NCI-H1092 (cell line): ENCODE results near the gene ANKS4B.
"Not testable (repeated sequence)": the region's sequence is repeated elsewhere in the genome, so short reads cannot be mapped to it uniquely, and the experiment has no call there.

ENCODE experiments used
- DNase-seq: peaks from one replicate; lab custom pipeline; 2025; lab: John Stamatoyannopoulos, UW

Gene ANKS4B

DNA sequence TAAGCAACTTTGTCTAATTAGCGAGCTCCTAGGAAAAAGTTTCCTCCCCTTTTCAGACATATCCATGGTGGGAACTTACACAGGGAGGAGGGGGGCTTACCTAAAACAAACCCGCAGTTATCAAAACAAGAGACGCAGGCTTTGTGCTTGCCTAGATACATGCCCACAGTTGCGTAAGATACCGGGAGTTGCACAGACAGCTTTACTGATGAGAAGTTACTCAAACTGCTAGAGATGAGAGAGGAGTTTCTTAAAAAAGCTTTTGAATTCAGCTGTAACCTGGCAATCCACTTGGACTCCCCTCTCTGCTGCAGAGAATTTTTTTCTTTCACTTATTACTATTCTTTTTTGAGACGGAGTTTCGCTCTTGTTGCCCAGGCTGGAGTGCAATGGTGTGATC lies 15.3 kb upstream of the ANKS4B start:
- DNase-seq = no peak

DNA sequence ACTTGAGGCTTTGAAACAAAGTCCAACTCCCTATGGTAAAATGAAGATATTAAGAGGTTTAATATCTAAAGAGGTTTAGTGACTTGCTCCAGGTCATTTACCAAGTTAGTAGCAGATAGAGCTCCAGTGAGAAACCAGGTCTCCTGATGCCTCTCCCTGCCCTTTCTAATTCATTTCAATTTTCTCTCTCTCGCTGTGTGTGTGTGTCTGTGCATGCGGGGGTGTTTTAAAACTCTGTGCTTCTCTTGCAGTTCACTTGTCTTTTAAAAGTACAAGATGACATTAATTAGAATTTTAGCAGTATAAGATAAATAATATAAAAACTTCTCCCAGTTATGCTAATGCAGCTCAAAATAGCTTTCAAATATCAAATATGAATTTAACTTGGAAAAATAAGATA lies 13.9 kb upstream of the ANKS4B start:
- no peak for DNase-seq

DNA sequence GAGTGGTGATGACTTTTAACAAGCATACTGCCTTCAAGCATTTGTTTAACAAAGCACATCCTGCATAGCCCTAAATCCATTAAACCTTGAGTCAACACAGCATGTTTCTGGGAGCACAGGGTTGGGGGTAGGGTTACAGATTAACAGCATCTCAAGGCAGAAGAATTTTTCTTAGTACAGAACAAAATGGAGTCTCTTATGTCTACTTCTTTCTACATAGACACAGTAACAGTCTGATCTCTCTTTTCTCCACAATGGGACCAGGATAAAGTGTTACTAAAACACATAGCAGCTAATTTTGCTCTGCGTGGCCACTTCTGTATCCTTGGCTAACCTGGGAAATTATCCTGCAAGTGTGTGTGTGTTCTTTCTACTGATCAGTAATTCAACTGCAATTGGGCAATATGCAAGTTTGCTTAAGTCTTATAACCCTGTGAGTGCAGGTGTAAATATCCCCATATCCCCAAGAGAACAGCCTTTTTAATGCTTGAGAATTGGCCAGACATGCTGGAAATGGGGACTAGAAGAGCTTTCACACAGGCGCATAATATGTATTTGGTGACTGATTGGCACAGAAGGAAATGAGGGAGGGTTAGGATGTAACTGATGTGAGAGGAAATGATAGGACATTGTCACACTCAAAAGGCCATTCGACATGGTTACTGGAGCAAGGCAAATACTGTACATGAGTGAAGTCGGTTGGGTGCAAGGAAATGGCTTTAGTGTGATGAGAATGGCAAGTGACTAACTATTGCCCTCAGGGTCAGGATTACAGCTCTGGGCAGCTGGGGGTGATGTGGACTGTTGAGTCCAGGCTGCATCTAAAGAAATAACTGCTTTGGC lies 10.8 kb upstream of the ANKS4B start:
- no peak for DNase-seq

DNA sequence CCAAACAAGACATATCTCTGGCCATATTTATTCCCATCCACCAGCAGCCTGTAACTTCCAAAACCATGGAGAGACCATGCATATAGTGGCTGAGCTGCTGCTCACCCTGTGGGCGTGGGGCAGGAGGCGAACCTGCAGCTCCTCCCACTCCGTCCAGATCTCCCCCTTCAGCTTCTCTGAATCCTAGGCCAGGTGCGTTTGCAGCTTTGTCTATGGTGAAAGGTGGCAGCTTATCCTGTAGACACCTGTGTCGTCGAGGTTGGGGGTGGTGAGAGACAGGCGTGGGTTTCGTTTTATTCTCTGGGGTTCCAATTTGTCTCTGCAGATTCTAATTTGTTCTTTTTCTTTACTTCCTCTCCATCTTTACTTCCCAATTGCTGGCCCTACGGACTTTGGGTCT lies 9.7 kb upstream of the ANKS4B start:
- DNase-seq = no peak

DNA sequence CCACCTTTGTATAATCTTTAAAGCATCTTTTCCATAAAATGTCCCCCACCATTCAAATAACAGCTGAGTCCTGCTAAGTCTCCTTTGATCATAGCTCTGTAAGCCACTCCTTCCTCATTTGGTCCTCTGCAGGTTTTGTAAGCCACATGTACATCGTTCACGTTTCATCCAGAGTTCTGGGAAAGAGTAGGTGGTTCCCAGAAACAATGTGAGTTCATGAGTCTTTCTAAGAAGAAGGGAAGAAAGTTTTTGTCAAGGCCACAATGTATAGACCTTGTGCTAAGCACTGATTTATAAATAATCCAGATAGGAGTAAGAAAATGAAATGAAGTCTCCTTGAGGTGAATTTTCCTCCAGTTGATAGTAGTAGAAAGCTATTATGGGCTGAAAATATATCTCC lies 8.7 kb upstream of the ANKS4B start:
- no peak for DNase-seq

DNA sequence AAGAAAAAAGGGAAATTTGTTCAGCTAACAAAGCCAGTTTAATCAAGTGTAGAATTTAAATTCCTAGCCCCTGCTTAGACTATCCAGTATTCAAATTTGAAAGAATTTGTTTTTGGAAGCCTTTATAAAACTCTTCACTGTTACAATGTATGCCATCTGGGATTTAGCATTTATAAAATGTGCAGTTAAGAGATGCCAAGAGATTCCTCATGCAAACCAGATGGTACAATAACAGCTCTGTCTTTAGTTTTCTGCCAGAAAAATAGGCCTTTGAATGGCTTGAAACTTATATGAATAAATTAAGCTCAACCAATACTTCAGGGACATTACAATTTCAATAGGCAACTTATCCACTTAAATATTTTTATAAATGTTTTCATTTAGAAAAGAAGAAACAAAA lies 6.8 kb upstream of the ANKS4B start:
- DNase-seq = no peak

DNA sequence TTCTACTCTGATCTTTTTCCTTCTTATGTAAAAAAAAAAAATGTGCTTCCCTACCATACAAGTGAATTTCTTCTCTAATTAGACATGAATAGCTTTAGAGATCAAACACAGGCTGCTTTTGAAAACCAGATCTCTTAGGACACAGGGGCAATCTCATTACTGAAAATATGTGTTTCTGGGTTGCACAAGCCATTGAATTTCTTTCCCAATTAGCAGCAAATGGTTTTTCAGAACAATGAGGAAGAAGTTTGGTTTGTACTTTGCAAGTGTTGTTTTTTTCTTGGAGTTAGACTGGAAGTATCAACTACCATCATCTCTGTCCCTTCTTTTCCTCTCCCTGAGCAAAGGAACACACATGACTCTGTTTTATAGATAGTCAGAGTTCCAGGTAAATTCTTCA lies 5.6 kb upstream of the ANKS4B start:
- no peak for DNase-seq

DNA sequence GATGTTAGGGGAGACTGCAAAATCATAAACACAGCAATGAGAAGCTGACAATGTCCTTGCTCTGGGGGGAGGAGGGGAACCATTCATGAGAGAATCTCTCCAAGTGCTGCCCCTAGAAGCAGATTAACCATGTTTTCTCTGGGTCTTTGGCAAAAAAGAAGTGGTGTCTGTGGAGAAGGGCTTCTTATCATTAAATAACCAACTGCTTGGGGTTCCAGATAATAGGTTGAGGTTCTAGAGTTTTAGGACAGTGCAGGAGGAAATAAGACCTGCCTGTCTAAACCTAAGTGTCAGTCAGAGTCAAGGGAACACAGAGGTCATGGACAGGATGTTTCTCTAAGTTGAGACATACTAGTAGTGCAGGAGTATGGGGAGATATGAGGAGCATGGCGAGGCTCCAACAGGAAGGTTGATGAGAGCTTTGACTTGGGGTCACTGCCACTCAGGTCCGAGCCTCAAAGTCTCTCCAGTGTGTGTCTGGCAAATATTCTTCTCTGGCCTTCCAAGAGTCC lies 5.1 kb upstream of the ANKS4B start:
- DNase-seq = no peak

DNA sequence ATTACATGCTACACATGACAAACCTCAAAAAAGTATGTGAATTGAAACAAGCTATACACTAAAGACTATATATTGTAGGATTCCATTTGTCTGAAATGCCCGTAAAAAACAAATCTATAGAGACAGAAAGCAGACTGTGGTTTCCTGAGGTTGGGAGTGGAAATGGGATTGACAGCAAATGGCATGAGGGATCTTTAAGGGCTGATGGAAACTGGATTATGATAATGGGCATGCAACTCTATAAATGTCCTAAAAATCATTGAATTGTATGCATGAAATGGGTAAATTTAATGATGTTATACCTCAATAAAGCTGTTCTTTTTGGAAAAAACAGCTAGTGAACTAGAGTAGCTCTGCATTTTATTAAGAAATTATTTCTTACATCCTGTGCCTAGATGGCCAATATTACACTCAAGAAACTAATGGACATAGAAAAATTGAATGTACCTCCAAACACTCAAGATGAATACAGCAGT lies 416 bp upstream of the ANKS4B start:
- no peak for DNase-seq

DNA sequence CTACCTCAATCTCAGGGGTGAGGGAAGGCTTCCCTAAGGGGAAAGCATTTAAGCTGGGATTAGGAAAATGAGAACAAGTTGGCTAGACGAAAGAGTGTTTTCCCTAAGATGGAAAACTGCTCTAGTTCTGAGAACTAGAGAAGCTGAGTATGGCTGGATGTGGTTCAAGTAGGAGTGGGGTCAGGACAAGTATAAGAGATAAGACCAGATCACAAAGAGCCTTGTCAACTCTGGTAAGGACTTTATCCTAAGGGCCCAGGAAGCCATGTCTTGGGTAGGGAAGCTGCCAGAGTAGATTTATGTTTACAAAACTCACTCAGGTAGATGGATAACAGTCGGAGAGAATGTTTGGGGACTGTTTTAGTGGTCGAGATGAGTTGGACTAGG lies 1.7 kb downstream of the ANKS4B start:
- no peak for DNase-seq

DNA sequence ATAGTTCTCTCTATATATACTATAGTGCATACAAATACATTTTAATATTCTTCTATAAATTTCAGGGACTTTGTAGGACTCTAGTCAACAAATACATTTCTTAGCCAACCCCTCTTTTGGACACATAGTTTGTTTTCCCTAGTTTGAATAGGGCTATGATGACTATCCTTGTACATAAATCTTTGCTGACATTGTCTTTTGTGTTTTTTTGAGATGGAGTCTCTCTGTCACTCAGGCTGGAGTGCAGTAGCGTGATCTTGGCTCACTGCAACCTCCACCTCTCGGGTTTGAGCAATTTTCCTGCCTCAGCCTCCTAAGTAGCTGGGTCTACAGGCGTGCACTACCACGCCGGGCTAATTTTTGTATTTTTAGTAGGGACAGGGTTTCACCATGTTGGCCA lies 3.3 kb downstream of the ANKS4B start:
- DNase-seq = no peak

DNA sequence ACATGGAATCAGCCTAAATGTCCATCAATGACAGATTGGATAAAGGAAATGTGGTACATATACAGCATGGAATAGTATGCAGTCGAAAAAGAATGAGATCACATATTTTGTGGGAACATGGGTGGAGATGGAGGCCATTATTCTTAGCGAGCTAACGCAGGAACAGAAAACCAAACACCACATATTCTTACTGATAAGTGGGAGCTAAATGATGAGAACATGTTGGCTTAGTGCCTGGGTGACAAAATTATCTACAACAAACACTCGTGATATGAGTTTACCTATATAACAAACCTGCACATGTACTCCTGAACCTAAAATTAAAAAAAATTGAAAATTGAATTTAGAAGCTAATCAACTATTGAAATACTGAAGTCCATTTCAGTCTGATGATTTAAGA lies 6.1 kb downstream of the ANKS4B start:
- DNase-seq = no peak

DNA sequence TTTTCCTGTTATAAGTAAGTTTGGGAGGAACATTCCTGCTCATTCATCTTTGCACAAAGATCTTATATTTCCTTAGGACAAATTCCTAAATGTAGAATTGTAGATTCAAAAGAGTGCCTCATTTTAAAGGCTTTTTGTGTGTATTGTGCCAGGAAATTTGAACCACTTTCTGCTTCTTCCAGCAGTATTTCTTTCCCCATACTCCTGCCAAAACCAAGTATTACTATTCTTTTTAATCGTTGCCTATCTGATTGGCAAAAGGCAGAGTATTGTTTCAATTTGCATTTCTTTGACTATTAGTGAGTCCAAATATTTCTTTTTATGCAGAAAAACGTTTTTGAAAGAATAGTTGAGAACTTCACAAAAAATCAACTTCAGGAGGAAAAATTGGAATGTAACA lies 9.3 kb downstream of the ANKS4B start:
- no peak for DNase-seq

DNA sequence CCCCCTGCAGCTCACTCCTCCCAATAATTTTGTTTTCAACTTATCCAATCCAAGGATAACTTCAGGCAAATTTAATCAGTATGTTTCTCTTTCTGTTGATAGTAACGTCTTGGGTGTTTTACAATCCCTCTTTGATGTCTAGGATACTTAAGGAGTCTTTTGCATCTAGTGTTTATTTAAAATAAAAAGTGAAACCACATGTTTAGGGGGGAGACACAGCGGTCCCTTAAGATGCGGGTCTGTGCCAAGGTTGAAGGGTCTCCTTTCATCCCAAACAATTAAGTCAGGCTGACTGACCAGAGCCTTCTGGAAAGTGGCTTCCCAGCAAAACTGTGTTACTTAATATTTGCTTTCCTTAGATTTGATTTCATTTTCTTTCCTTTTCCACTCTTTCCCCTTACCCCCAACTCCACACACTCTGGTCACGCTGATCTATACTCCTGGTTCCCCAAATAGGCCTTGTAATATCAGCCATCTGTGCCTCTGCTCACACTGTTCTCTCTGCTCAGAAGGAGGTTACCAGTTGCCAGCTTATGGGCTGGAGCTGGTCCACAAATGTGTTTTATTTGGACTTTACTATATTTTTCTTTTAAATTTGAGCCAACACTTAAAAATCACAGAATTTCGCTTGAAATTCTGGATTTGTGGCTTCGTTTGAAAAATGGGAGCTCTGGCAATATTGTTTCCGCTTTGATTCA lies 11.2 kb downstream of the ANKS4B start:
- no peak for DNase-seq

DNA sequence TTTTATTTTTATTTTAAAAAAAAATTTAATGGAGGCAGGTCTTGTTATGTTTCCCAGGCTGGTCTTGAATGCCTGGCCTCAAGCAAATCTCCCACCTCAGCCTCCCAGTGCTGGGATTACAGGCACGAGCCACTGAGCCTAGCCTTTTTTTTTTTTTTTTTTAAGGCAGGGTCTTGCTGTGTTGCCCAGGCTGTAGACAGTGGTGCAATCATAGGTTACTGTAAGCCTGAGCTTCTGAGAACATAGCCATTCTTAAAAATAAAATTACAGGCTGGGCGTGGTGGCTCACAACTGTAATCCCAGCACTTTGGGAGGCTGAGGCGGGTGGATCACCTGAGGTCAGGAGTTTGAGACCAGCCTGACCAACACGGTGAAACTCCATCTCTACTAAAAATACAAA lies 14.7 kb downstream of the ANKS4B start:
- not testable (repeated sequence) for DNase-seq

DNA sequence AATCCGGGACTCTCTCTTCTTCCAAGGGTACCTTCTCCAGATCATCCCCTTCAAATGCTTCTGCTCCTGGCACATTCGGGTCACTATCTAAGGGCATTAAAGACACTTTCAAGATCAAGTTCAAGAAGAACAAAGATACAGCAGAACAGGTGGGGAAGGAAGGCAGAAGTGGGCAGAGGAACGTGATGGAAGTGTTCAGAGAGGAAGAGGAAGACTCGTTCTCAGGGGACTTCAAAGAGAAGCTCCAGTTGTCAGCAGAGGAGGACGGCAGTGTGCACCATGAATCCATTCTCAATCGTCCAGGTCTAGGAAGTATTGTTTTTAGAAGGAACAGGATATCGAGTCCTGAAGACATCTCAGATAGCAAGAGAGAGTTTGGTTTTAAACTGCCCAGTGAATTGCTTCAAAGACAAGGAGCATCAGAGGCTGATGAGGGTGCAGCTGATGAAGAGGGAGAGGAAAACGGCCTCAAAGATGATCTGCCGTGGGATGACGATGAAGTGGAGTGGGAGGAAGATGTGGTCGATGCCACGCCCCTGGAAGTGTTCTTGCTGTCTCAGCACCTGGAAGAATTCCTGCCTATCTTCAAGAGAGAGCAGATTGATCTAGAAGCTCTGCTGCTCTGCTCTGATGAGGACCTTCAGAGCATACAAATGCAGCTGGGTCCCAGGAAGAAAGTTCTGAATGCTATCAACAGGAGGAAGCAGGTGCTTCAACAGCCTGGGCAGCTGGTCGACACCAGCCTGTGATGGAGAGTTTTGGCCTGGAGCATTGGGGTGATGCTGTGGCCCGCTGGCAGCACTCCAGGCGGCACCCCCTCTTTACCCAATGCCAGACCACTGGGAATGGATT lies 16.8 kb downstream of the ANKS4B start:
- no peak for DNase-seq

DNA sequence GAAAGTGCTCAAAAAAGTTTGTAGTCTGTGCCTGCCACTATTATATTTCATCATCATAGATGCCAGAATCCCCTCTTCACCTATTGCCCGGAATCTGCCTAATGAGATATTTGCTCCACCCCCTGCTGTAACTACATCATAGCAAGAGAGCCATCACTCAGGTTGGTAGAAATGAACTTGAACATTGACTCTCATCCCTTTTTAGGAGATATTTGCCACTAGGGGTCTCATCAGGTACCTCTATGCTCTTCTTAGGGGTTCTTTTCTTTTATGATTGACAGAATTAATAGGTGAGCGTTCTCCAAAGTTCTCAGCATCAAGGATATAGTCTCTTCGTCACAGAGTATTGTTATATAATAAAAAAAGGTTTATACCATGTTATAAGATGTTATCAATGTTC lies 20.0 kb downstream of the ANKS4B start:
- DNase-seq = no peak

DNA sequence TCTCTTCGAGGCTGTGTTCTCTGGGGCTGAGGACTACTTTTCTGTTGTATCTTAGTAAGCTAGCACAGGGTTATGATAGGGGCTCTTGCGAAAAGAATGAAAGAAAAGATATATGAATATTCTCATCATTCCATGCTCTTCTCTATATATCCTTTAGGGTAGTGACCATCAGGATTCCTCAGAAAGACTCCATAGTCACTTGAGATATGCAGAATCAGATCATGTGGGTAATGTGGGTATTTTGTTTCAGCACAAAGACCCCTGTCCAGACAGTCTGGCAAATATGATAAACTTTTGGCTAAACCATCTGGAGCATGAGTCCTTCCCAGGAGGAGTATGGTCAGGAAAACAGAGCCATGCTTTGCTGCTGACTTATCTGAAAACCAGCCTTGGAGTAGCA lies 23.1 kb downstream of the ANKS4B start:
- DNase-seq = no peak

DNA sequence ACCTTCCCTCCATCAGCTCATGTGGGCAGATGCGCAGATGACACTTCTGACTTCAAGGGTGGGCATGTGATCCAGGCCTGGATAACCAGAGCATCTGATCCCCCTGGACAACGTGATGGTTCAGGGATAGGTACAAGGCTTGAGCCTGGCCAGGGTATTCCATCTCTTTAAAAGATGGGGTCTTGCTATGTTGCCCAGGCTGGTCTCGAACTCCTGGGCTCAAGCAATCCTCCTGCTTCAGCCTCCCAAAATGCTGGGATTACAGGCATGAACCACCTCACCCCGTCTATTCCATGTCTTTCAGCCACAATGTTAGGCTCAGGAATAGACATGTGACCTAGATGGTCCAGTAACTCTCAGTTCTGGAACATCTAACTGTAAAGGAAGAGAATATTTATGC lies 23.8 kb downstream of the ANKS4B start:
- no peak for DNase-seq

DNA sequence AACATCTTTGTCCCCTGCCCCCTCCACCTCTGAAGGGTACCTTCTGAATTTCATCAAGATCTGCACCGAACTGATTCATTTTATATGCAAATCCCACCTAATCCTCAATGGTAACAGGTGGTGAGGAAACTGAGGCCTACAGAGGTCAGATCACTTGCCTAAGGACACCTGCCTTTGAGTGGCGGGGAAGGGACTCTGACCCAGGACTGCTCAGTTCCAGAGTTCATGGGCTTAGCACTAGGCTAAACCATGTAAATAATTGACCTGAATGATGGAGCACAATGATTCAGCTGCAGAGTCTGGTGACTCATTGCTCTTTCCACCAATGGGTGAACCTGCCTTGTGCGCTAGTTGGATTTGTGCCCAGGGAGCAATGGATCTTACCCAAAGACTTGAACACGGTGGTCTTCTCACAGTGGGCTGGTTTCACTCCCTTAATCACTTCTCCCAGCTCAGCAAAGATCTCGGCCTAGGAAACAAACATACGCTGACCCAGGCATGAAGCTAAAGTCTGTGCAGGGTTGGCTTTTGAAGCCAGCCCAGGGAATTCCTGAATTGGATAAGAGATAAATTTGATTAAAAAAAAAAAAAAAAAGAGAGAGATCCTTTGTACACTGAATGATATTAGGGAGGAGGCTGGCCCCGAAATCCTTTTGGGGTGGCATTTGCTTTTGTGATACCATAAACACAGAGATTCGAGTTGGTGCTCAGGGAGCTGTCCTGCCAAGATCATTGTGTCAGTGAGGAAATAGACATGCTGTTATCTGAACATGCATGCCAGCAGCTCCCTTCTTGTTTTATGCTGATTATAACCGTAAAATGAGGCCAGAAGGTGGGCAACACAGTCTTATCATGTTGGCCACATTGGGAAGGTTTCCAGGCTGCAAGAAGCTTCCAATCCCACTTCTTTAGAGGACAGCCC lies 27.6 kb downstream of the ANKS4B start:
- DNase-seq = no peak
